ENCODE measurements around the gene PCID2. TPM values are rescaled to one million over a fixed set of nuclear protein-coding genes. Genes with fewer than 3 reads are reported as not detected.

Gene PCID2
- total and polyA plus RNA-seq, 2 of the 13 experiments (the other 11 are each of a cell fraction or from before 2014, with no cell fraction given) = 65.0 to 111 TPM

GRCh38 chr13:113147206-113147605 is 61.3 kb downstream of the PCID2 start:
- DNase-seq (ENCODE audit: low spot score) = no peak
- peaks cover 35% of the 10 kb centered on the region for H3K4me1 ChIP-seq (ENCODE audit: insufficient read depth, low read length)
- H3K4me2 ChIP-seq (ENCODE audit: low read depth, low read length) = no peak overlapping the region
- no peaks in the 10 kb centered on the region for H3K9me3 ChIP-seq (ENCODE audit: low read length)
- H3K36me3 ChIP-seq (replicated peaks in 1 of 2; ENCODE audit: control insufficient read depth in 1 of 2, insufficient read depth in 2 of 2, low read length in 2 of 2) = peaks cover 11 to 36% of the 10 kb centered on the region in 2 experiments; a peak in 3 of 5 replicates
- no TSS peak for BruUV-seq (replicated peaks)
- 90% methylated on average over 7 of the region's 8 CpGs for WGBS (ENCODE audit: low lambda C conversion rate)
- no peak for FAIRE-seq
- intact Hi-C loops (cut with micrococcal nuclease; ENCODE audit: unreplicated experiment) (loop anchor here (5.0 kb wide), 1 partner anchor 455 kb away; the partner anchor contains the start of gene ATP11A), in situ Hi-C loops (cut with HindIII; ENCODE audit: extremely low pct_ligation_motif_present, low pct_unique_long_range_greater_than_20kb) (no loop called here)
- TF ChIP-seq ZNF687 (CRISPR knock-in tag; IDR thresholded peaks at IDR 0.05) = peak; percentile 23; the same call in 1 of the 2 replicates
- no peak for TF ChIP-seq POGZ (CRISPR knock-in tag; IDR thresholded peaks at IDR 0.05)
- H3K27me3 ChIP-seq (ENCODE audit: control insufficient read depth in 1 of 2, insufficient read depth in 2 of 2, low read length in 2 of 2) = no peaks in the 10 kb centered on the region
- H3K9ac ChIP-seq (ENCODE audit: insufficient read depth, low read depth, low read length) = no peak overlapping the region
- no peak overlapping the region for H2AFZ ChIP-seq (ENCODE audit: low read length)
- CTCF ChIA-PET (ENCODE audit: low intra/inter-chr PET ratio, low total read pairs) = no interaction called here
- POLR2A ChIA-PET = interaction anchor here (1.2 to 1.6 kb wide), 2 partner anchors 36 to 62 kb away, joined by 3 to 4 read pairs; partner anchors contain the start of genes CUL4A and PCID2
- H3K27ac ChIP-seq (ENCODE audit: extremely low read length, insufficient read depth, low read length) = no peak overlapping the region
- no peaks in the 10 kb centered on the region for H4K20me1 ChIP-seq (ENCODE audit: insufficient read depth, low read length)
- ATAC-seq = no peak
- H3K4me3 ChIP-seq (replicated peaks in 1 of 3; ENCODE audit: insufficient read depth in 1 of 3, low read depth in 2 of 3, low read length in 3 of 3) = no peak overlapping the region
- H3K79me2 ChIP-seq (ENCODE audit: insufficient read depth, low read length) = peaks cover 20% of the 10 kb centered on the region

GRCh38 chr13:113146750-113147149 is 61.7 kb downstream of the PCID2 start:
- Histone ChIP-seq H2AFZ (ENCODE audit: low read length) (no peak overlapping the region), H3K4me2 (ENCODE audit: low read depth, low read length) (no peak overlapping the region), H3K9me3 (ENCODE audit: low read length) (no peaks in the 10 kb centered on the region), H3K36me3 (replicated peaks in 1 of 2; ENCODE audit: control insufficient read depth in 1 of 2, insufficient read depth in 2 of 2, low read length in 2 of 2) (peaks cover 12 to 38% of the 10 kb centered on the region in 2 experiments), H3K4me1 (ENCODE audit: insufficient read depth, low read length) (peaks cover 31% of the 10 kb centered on the region), H3K4me3 (replicated peaks in 1 of 3; ENCODE audit: insufficient read depth in 1 of 3, low read depth in 2 of 3, low read length in 3 of 3) (no peak overlapping the region), H3K27ac (ENCODE audit: extremely low read length, insufficient read depth, low read length) (no peak overlapping the region), H3K79me2 (ENCODE audit: insufficient read depth, low read length) (peaks cover 16% of the 10 kb centered on the region), H3K27me3 (ENCODE audit: control insufficient read depth in 1 of 2, insufficient read depth in 2 of 2, low read length in 2 of 2) (no peaks in the 10 kb centered on the region), H4K20me1 (ENCODE audit: insufficient read depth, low read length) (no peaks in the 10 kb centered on the region), H3K9ac (ENCODE audit: insufficient read depth, low read depth, low read length) (no peak overlapping the region)
- BruUV-seq (replicated peaks) = no TSS peak
- FAIRE-seq = no peak
- ChIA-PET POLR2A (interaction anchor here (1.6 kb wide), 1 partner anchor 37 kb away, joined by 4 read pairs; no protein-coding TSS in a partner anchor), CTCF (ENCODE audit: low intra/inter-chr PET ratio, low total read pairs) (no interaction called here)
- no peak for ATAC-seq
- intact Hi-C loops (cut with micrococcal nuclease; ENCODE audit: unreplicated experiment) = loop anchor here (5.0 kb wide), 1 partner anchor 454 kb away; the partner anchor contains the start of gene ATP11A
- in situ Hi-C loops (cut with HindIII; ENCODE audit: extremely low pct_ligation_motif_present, low pct_unique_long_range_greater_than_20kb) = no loop called here
- WGBS (ENCODE audit: low lambda C conversion rate) = 97% methylated on average over 6 of the region's 9 CpGs
- DNase-seq (ENCODE audit: low spot score) = no peak
- TF ChIP-seq FOXO4 (CRISPR knock-in tag; conservative IDR thresholded peaks at IDR 0.05) (no peak), ATF1 (CRISPR knock-in tag; IDR thresholded peaks at IDR 0.05) (no peak), AGO2 (optimal IDR thresholded peaks at IDR 0.05; ENCODE audit: low read depth, low read length) (peak; percentile 10), ZNF687 (CRISPR knock-in tag; IDR thresholded peaks at IDR 0.05) (peak; percentile 21; the same call in 1 of the 2 replicates)

All from HepG2 (cell line).